Astrocyte (in vitro differentiated cells and primary cell): ENCODE measurements around the gene NDRG4.

ENCODE experiments used
- CTCF ChIP-seq: IDR thresholded peaks from 2 replicates; pipeline ENCODE4 v1.5.1; 2011; ENCODE audit warnings: low read depth, mild to moderate bottlenecking, inconsistent platforms, low read length, moderate library complexity; ENCODE audit not compliant: insufficient read depth
- EZH2 ChIP-seq: IDR thresholded peaks from 2 replicates; pipeline ENCODE4 v1.6.1; 2012; ENCODE audit warnings: mild to moderate bottlenecking, low read length, inconsistent platforms; ENCODE audit not compliant: insufficient read depth

- TF ChIP-seq CTCF (no peak), EZH2 (no peak)
These were observed 3.4 kb downstream of the NDRG4 start for GRCh38 chr16:58503166-58503862.
